Vagina (tissue), 2 donors: ENCODE results near the gene PIEZO2. TPM values are rescaled to one million over a fixed set of nuclear protein-coding genes. Genes with fewer than 3 reads are reported as not detected.

Experiments
- DNase-seq, 2 donors: peaks; one replicate each; pipeline ENCODE4 v3.0.0-alpha.2; 2017; ENCODE audit errors: extremely low spot score in 2 of 2
- H3K27ac ChIP-seq: fragments of 200-600 bp; sonication (generic); one replicate; pipeline ENCODE4 v1.5.1; 2019
- H3K27me3 ChIP-seq: fragments of 200-600 bp; sonication (generic); one replicate; pipeline ENCODE4 v1.5.1; 2019
- H3K36me3 ChIP-seq, 2 donors: fragments of 200-600 bp; sonication (generic); one replicate each; pipeline ENCODE4 v1.5.1; 2017 to 2019
- H3K4me1 ChIP-seq: fragments of 200-600 bp; sonication (generic); one replicate; pipeline ENCODE4 v1.5.1; 2019
- H3K4me3 ChIP-seq, 2 donors: fragments of 200-600 bp; sonication (generic); 1 replicate in 1 of 2; 2 replicates in 1 of 2; pipeline ENCODE4 v1.5.1; 2016 to 2019
- H3K9me3 ChIP-seq: fragments of 200-600 bp; sonication (generic); one replicate; pipeline ENCODE4 v1.5.1; 2019
- CTCF ChIP-seq, 3 experiments: fragments of 450-650 bp in 2 of 3; fragments of 200-600 bp in 1 of 3; sonication (generic) in 1 of 3; IDR thresholded peaks; one replicate each; pipeline ENCODE4 v1.5.1; 2017 to 2019; ENCODE audit warnings: antibody characterized with exemption in 3 of 3, mild to moderate bottlenecking in 2 of 3, moderate library complexity in 2 of 3
- POLR2A ChIP-seq, 2 donors: fragments of 450-650 bp; IDR thresholded peaks; one replicate each; pipeline ENCODE4 v1.6.1; 2017; ENCODE audit warnings: antibody characterized with exemption in 2 of 2, mild to moderate bottlenecking in 2 of 2, moderate library complexity in 2 of 2
- POLR2AphosphoS5 ChIP-seq, 2 donors: sonication (generic); formaldehyde crosslinking; IDR thresholded peaks; one replicate each; pipeline ENCODE4 v1.9.0; 2017; ENCODE audit warnings: antibody characterized with exemption in 2 of 2, mild to moderate bottlenecking in 2 of 2, low read depth in 1 of 2; ENCODE audit not compliant: insufficient read depth in 1 of 2
- intact Hi-C: fragments of 100-400 bp; cut with DNase I; formaldehyde crosslinking; loops from one replicate; pipeline ENCODE4 v1.15.1; 2023
- total RNA-seq: library from RNA; depleted of rRNA; stranded (reverse); fragments of >200 nt; gene quantifications from one replicate; pipeline ENCODE4 v1.2.3, GENCODE V29; 2016

PIEZO2 gene
- total RNA-seq, 1 donor from 2014 or later = 5.9 TPM

GRCh38 chr18:10805587-10806118 is 343.7 kb downstream of the PIEZO2 start:
- H3K4me3 ChIP-seq = no peak overlapping the region
- no peaks in the 10 kb centered on the region for H3K4me1 ChIP-seq
- H3K36me3 ChIP-seq = no peaks in the 10 kb centered on the region
- DNase-seq = no peak
- intact Hi-C loops = no loop called here
- no peaks in the 10 kb centered on the region for H3K9me3 ChIP-seq
- TF ChIP-seq POLR2A (IDR thresholded peaks at IDR 0.05) (no peak), CTCF (IDR thresholded peaks at IDR 0.05) (no peak), POLR2AphosphoS5 (IDR thresholded peaks at IDR 0.05; ENCODE audit: insufficient read depth in 1 of 2, low read depth in 1 of 2) (no peak)
- H3K27me3 ChIP-seq = no peaks in the 10 kb centered on the region
- H3K27ac ChIP-seq = no peak overlapping the region

GRCh38 chr18:10804126-10804525 is 345.2 kb downstream of the PIEZO2 start:
- DNase-seq = no peak

GRCh38 chr18:10798727-10799550 is 350.4 kb downstream of the PIEZO2 start:
- TF ChIP-seq CTCF (IDR thresholded peaks at IDR 0.05) = no peak
- no peak for TF ChIP-seq POLR2AphosphoS5 (IDR thresholded peaks at IDR 0.05; ENCODE audit: insufficient read depth in 1 of 2, low read depth in 1 of 2)
- no peak for TF ChIP-seq POLR2A (IDR thresholded peaks at IDR 0.05)
- no peaks in the 10 kb centered on the region for H3K36me3 ChIP-seq
- intact Hi-C loops = no loop called here
- no peaks in the 10 kb centered on the region for H3K4me1 ChIP-seq
- H3K9me3 ChIP-seq = no peaks in the 10 kb centered on the region
- DNase-seq = no peak
- no peaks in the 10 kb centered on the region for H3K27me3 ChIP-seq
- no peak overlapping the region for H3K27ac ChIP-seq
- no peak overlapping the region for H3K4me3 ChIP-seq

More at GRCh38 chr18:10804126-10804525, 345.2 kb downstream of the PIEZO2 start:
- H3K36me3 ChIP-seq = no peaks in the 10 kb centered on the region
- no peaks in the 10 kb centered on the region for H3K4me1 ChIP-seq
- H3K9me3 ChIP-seq = no peaks in the 10 kb centered on the region
- no peaks in the 10 kb centered on the region for H3K27me3 ChIP-seq
- intact Hi-C loops = no loop called here
- TF ChIP-seq CTCF (IDR thresholded peaks at IDR 0.05) (no peak), POLR2A (IDR thresholded peaks at IDR 0.05) (no peak), POLR2AphosphoS5 (IDR thresholded peaks at IDR 0.05; ENCODE audit: insufficient read depth in 1 of 2, low read depth in 1 of 2) (no peak)
- no peak overlapping the region for H3K4me3 ChIP-seq
- no peak overlapping the region for H3K27ac ChIP-seq

GRCh38 chr18:10797896-10798295 is 351.5 kb downstream of the PIEZO2 start:
- TF ChIP-seq POLR2AphosphoS5 (IDR thresholded peaks at IDR 0.05; ENCODE audit: insufficient read depth in 1 of 2, low read depth in 1 of 2) (no peak), CTCF (IDR thresholded peaks at IDR 0.05) (no peak), POLR2A (IDR thresholded peaks at IDR 0.05) (no peak)
- no peaks in the 10 kb centered on the region for H3K36me3 ChIP-seq
- DNase-seq = no peak
- H3K9me3 ChIP-seq = no peaks in the 10 kb centered on the region
- no peaks in the 10 kb centered on the region for H3K4me1 ChIP-seq
- H3K27me3 ChIP-seq = no peaks in the 10 kb centered on the region
- H3K27ac ChIP-seq = no peak overlapping the region
- intact Hi-C loops = no loop called here
- H3K4me3 ChIP-seq = no peak overlapping the region

GRCh38 chr18:10794771-10795170 is 354.6 kb downstream of the PIEZO2 start:
- H3K4me1 ChIP-seq = no peaks in the 10 kb centered on the region
- TF ChIP-seq POLR2AphosphoS5 (IDR thresholded peaks at IDR 0.05; ENCODE audit: insufficient read depth in 1 of 2, low read depth in 1 of 2) (no peak), POLR2A (IDR thresholded peaks at IDR 0.05) (no peak), CTCF (IDR thresholded peaks at IDR 0.05) (no peak)

More at GRCh38 chr18:10794771-10795170, 354.6 kb downstream of the PIEZO2 start:
- intact Hi-C loops = no loop called here
- H3K36me3 ChIP-seq = no peaks in the 10 kb centered on the region
- no peak for DNase-seq
- no peaks in the 10 kb centered on the region for H3K27me3 ChIP-seq
- H3K4me3 ChIP-seq = no peak overlapping the region
- no peak overlapping the region for H3K27ac ChIP-seq
- H3K9me3 ChIP-seq = no peaks in the 10 kb centered on the region
